DMS153 treated with DMSO at 0.1 percent for 48 hours (cell line): ENCODE results near the gene DCPS.

ENCODE experiments used
- DNase-seq: peaks from one replicate; lab custom pipeline; 2025; ENCODE audit not compliant: unreplicated experiment; lab: John Stamatoyannopoulos, UW

The DCPS gene

GRCh38 chr11:126328001-126328390, 24.1 kb downstream of the DCPS start:
- DNase-seq = no peak

DNA sequence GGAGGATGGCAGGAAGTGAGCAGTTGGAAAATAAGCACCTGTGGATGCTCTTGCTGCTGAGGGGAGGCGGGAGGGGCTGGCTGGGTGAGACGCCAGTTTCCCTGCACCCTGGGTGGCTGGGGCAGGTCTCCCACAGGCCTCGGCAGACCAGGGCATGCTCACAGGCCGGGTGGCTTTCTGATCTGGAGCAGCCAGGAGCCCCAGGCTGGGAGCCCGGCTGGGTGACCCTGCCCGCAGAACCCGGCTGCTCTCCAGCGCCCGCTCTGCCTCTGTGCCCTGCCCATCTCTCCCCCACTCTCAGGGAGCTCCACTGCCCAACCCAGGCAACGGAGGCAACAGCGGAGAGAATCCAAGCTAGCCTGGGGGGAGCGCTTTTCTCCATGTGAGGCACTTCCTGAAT, 24.6 kb downstream of the DCPS start:
- peak; percentile 3 for DNase-seq

DNA sequence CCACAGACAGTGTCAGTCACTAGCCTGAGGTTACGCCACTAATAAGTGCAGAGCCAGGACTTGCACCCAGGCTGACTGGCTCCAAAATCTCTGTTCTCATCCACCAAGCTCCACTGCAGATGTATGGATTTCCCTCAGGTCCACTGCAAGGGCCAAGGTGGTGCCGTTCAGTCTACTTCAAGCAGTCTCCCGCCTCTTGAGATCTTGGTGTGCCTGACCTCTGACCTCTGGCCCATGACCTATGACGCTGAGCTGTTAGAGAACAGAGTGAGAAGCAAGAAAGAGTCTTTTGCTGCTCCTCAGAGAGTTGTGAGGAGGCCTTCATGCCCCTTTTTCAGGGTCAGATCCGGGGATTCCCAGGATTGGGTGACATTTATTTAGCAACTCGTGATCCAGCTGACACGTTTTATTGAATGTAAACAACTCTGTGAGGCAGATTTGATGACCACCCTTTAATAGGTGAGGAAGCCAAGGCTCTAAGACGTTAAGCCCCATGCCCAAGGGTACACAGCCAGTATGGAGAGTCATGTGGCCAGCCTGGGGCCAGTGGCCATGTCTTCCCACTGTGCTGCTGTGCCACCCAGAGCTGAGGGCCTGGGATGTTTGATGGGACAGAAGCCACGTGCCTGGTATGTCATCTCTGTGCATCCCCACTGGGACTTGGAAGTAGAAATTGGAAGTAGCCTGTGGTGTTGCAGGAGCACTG, 25.2 kb downstream of the DCPS start:
- DNase-seq = no peak

GRCh38 chr11:126329644-126330211, 25.9 kb downstream of the DCPS start:
- DNase-seq = no peak

DNA sequence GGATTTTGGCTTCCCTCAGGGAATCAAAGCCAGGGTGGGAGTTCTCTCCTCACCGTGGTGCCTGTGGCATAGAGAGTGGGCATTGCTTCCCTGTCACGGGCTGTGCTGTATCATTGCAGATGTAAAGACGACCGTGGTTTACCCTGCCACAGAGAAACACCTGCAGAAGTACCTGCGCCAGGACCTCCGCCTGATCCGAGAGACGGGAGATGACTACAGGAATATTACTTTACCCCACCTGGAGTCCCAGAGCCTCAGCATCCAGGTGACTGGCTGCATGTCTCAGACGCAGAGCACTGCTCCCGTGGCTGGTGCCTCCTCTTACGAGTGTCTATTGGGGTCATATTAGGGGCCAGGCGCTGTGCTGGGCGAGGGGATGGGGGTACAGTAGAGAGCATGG, 27.4 kb downstream of the DCPS start:
- DNase-seq = no peak

DNA sequence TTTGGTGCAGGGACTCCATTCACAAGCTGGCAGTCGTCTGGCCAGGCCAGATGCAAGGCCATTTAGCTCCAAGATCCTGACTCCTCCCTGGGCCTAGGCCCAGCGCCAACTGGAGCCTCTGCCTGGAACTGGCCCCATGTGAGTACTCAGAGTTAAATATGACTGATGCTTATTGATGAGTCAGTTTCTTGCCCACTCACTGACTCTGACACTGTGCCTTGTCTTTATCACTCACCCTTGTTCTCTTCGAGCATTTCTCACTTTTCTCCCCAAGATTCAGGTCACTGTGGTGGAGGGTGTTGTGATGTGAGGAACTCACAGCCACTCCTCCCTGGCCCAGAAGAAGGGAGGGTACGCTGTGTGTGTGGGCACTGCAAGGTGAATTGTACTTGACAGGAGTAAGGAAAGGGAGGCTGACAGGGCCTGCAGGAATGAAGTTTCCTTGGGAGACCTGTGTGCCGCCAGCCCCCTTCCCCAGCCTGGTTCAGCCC, 28.4 kb downstream of the DCPS start:
- DNase-seq = no peak

DNA sequence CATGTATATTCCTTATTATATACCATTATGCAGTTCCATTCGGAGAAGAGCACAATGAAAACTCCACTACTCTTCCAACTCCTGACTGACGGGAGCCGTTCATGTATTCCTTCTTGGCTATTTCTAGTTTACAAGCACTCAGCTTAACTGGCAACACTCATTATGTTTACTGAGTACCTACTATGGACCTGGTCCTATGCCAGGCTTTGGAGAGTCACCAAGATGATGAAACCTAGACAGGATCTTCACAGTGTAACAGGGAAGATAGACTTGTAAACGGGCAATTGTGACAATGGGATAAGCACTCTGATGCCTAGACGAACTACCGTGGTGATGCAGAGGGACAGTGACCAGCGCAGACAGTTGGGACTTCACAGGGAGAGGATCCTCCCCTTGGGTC, 29.3 kb downstream of the DCPS start:
- no peak for DNase-seq

DNA sequence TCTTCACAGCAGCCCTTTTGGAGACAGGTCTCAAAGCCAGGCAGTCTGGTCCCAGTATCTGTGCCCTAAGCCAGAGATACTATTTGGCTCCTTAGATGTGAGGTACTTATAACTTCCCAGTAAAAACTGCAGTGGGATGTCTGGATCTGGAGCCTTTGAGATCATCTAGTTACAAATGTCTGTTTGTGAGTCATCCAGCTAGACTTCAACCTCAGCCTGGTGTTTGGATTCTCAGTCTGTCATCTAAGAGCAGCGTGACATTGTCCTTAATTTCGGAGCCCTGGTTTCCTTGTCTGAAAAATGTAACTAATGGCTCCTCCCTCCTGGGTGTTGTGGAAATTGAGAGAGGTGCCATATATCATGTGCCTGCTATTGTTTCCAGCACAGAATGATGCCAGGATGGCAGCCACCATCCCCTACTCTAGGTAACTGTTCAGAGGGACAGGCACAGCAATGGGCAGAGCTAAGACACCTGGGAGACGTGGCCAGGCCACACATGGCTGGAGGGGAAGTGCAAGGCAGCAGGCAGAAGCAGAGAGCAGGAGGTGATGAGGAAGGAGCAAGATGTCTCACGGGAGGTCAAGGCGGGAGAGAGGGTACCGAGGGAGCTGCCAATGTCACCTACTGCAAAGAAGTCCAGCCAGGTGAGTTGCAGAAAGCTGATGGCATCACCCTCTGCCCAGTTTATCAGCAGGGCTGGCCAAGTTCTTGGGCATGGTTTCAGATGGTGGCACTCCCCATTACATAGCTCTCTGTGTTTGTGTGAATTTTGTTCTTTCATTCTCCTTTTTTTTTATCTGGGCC, 31.0 kb downstream of the DCPS start:
- DNase-seq = no peak

DNA sequence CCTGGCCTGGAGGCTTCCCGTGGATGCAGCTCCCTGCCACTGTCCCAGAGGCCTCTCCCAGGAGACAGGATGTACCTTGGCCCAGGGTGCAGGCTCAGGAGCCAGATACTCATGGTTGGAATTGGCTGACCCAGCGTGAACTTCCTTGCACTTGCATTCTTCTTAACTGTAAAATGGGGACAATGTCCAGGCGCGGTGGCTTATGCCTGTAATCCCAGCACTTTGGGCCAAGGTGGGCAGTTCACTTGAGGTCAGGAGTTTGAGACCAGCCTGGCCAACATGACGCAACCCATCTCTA, 31.6 kb downstream of the DCPS start:
- DNase-seq = no peak

DNA sequence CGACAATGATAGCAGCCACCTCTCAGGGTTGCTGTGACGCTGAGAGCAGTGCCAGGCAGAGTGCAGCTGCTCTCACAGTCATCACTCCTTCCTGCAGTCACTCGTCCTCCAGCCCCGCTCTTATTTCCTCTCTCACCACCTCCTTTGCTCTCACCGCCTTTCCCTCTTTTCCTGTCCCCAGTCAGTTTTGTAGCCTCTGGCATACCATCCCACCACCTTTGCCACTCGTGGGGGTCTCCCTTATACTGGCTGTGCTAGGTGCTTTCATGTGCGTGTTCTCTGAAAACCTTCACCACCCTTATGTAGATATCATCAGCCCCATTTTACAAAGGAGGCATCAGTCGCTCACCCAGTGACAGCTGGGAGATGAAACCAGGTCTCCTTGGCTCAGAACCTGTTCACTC, 32.3 kb downstream of the DCPS start:
- no peak for DNase-seq

DNA sequence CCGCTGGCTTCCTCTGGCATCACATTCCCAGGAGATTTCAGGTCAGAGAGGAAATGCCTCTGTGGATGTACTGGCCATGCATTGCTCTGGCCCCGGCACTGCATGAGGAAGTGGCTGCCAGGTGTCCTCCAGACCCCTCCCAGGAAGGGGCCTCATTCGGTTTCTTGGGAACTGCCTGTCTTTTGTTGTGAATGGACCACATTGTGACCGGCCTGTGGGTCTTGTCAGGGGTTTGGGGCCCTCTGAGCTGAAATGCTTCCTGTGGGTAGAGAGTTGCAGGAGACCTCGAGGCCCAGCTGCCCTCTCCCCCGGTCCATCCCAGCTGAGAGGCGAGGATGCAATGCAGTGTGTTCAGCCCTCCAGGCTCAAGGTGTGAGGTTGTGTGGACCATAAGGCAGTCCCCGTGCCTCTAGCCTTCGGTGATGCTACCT, 32.8 kb downstream of the DCPS start:
- no peak for DNase-seq

GRCh38 chr11:126337126-126337473, 33.2 kb downstream of the DCPS start:
- no peak for DNase-seq

GRCh38 chr11:126337474-126338241, 33.8 kb downstream of the DCPS start:
- DNase-seq = no peak

DNA sequence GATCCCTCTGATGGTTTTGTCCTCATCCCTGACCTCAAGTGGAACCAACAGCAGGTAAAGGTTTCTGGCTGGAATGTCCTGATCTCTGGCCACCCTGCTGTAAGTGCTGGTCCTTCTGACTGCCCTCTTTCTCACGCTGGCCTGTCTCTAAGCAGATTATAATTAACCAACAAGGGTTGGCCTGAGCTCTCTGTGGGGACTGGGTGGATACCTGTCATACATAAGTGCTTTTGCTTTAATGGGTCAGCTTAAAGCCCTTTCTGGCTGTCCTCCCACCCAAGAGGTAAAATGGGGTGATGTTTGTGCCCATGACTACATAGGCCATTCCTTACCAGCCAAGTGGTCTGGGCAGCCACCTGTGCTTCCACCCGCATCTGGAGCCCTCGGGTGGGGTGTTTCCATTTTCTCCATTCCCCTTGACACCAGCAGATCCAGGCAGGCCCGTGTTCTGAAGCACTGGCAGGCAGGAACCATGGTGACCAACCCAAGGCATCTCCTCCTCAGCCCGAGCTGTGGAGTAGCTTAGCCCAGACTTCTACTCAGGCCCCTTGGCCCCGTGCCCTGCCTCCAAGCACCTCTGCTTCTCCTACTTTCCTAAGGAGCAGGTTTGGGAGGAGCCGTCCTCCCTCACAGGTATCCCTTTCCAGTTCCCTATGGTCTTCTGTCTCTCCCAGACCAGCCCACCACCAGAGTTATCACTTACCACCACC, 34.6 kb downstream of the DCPS start:
- DNase-seq = no peak

DNA sequence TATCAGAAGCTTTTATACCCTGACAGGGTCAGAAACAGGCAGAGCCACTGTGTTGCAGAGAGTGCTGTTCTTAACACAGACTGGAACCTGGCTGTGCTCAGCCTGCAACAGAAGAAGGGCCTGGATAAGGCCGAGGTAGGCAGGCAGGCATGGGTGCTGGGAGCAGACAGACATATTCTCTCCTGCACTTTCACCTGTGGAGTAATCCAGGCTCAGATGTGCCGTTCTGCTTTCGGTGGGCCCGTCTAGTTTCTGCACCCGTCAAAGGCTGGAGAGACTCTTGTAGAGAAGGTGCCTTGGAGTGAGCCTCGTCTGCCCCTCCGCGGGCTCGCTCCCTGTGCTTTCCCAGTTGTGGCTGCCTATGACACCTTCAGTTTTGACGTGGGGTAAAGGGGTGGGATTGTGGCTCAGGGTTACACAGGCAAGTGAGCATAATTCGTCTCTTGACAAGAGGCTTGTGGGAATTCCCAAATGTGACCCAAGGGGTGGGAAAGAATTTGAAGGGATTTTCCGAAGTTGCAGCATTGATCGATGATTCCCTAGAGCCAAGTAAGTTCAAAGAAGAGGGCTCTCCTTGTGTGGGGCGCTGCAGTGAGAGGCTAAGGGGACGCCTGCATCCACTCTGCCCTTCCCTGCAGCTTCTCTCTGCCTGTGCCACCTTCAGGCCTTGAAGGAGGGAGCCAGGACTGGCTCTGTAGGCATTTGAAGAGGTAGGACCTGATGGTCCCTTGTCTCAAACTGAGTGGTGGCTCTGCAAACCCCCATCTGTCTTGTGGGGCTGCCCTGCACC, 35.4 kb downstream of the DCPS start:
- no peak for DNase-seq

DNA sequence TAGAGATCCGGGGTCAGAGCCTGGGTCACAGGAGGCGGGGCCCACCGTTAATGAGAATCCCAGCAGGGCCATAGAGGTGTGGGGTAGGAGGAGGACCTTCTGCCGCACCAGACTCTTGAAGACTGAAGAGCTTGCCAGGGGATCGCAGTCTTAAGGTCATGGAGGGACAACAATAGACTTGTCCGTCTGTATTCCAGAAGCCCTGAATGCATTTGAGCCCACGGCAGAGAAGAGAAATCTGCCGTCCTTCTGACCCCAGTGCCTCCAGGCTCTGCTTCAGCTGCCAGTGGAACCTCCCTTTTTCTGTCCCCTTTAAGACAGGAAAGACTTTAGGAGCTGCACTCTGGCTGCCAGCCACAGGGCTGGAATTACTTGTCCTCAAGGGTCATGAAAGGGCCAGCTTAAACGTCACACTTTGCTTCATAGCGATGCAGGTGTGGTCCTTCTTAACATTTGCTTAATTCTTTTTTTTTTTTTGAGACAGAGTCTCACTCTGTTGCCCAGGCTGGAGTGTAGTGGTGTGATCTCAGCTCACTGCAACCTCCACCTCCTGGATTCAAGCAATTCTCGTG, 36.1 kb downstream of the DCPS start:
- no peak for DNase-seq

DNA sequence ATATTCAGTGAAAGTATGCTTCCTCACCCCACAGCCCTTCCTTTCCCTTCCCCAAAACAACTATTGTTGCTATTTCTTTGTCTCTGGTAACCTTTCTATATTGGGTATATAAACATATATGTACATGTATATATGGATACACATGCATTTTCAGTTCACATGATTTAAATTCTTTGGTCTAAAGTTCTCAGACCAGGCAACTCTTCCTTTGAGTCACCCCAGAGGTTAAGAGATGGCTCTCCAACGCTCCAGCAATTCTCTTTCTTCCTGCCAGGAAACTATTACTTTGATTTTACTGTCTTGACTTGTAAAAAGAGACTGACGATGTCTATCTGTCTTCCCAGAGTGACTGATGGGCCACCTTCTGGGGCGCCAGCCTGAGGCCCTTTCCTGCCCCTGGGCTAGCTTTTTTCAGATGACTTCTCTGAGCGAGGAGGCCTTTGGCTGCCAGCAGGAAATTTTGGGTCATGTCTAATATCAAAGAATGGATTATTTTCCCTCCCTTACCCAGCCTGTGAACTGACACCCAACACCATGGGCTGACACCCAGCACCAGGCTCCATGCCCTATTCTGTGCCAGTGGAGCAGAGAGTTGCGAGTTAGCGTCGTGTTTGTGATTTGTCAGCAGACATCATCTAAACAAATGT, 37.2 kb downstream of the DCPS start:
- no peak for DNase-seq

DNA sequence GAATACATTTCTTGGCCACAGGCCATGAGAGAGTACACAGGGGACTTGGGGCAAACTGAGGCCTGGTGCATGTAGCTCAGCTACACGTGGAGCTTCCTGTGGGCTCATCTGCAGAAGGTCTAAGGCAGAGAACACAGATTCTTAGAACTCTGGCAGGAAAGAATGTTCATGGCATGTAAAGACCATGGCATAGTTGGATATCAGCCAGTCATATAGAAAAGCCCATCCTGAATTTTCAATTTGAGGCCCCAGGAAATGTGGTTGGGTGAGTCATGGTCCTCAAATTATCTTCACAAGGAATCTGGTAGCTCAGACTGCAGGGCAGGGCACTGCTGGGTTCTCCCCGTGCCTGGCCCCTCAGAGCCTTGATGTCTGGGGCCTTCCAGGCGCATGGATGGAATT, 37.9 kb downstream of the DCPS start:
- DNase-seq = no peak

DNA sequence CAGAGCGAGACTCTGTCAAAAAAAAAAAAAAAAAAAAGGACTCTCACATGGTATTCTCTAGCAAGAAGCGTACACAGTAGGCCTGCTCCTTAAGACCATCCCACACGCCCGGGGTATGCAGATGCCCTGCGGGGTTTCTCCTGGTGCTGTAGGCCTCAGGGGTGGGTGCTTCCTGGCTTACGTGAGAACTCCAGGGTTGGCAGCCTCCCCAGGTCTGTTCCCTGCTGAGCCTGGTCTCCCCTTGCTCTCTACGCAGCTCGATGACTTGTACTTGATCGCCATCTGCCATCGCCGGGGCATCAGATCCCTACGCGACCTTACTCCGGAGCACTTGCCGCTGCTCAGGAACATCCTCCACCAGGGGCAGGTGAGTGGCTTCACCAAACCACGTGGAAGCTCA, 39.2 kb downstream of the DCPS start:
- no peak for DNase-seq
